Astrocyte (in vitro differentiated cells and primary cell): ENCODE results near the gene RAD51B.

Experiments used
- CTCF ChIP-seq: IDR thresholded peaks from 2 replicates; pipeline ENCODE4 v1.5.1; 2011; ENCODE audit warnings: low read depth, mild to moderate bottlenecking, inconsistent platforms, low read length, moderate library complexity; ENCODE audit not compliant: insufficient read depth
- EZH2 ChIP-seq: IDR thresholded peaks from 2 replicates; pipeline ENCODE4 v1.6.1; 2012; ENCODE audit warnings: mild to moderate bottlenecking, low read length, inconsistent platforms; ENCODE audit not compliant: insufficient read depth

- TF ChIP-seq CTCF, result no peak
- TF ChIP-seq EZH2, result no peak
Observed at GRCh38 chr14:68564191-68564825, 744.7 kb downstream of the RAD51B start.
